Uterus (tissue), 4 donors: ENCODE measurements around the gene ZSCAN12. TPM values are rescaled to one million over a fixed set of nuclear protein-coding genes. Genes with fewer than 3 reads are reported as not detected.

ENCODE experiments used
- small RNA-seq: library from RNA; depleted of rRNA; stranded (forward); fragments of <200 nt; gene quantifications from one replicate; pipeline ENCODE3, GENCODE V24; 2016
- total RNA-seq, 4 donors: library from RNA; depleted of rRNA in 3 of 4; stranded (reverse); fragments of >200 nt in 3 of 4; gene quantifications; one replicate each; pipeline versions ENCODE4 v1.1.0 to v1.2.4, GENCODE V29; 2014 to 2023
- donor health status: DM: yes; HTN: yes; CAD: no.

Gene ZSCAN12
- total RNA-seq, 4 donors from 2014 or later, result 3.8 to 22.2 (median 8.4) TPM

Small RNA genes lying within 50 kb of the gene (small RNA-seq; reads per million reads assigned to genes)
- not detected for gene RNU2-45P

Other genes with a start within 250 kb of the ZSCAN12 start
- gene ZSCAN9, start 174.5 kb downstream of the ZSCAN12 start, total RNA-seq, result 10 to 100 TPM; 17.6 to 38.9 (median 24.6) TPM
- gene ZKSCAN4, start 147.5 kb downstream of the ZSCAN12 start, total RNA-seq, result 10 to 100 TPM in 1 of 4 donors, 1 to 10 TPM in 3; 1.5 to 15.6 (median 4.7) TPM
- gene NKAPL, start 140.4 kb downstream of the ZSCAN12 start, total RNA-seq, result 1 to 10 TPM in 1 of 4 donors, under 1 TPM in 1, not detected in 2; 0.97 to 1.2 TPM
- 10 to 100 TPM; 12.6 to 54.7 (median 33.4) TPM for gene ZSCAN26, start 132.6 kb downstream of the ZSCAN12 start, total RNA-seq
- 10 to 100 TPM in 1 of 4 donors, 1 to 10 TPM in 3; 2.6 to 10.9 (median 7.0) TPM for gene PGBD1, start 118.2 kb downstream of the ZSCAN12 start, total RNA-seq
- gene ZSCAN31, start 63.6 kb downstream of the ZSCAN12 start, total RNA-seq, result 10 to 100 TPM in 3 of 4 donors, 1 to 10 TPM in 1; 3.5 to 63.8 (median 31.5) TPM
- 10 to 100 TPM in 1 of 4 donors, 1 to 10 TPM in 2, under 1 TPM in 1; 0.29 to 12.3 (median 5.1) TPM for gene ZKSCAN3, start 49.8 kb downstream of the ZSCAN12 start, total RNA-seq
- 10 to 100 TPM in 1 of 4 donors, 1 to 10 TPM in 1, under 1 TPM in 1, not detected in 1; 0.26 to 21.3 (median 7.5) TPM for gene ZSCAN23, start 43.7 kb upstream of the ZSCAN12 start, total RNA-seq
- not detected for gene GPX6, start 116.0 kb upstream of the ZSCAN12 start, total RNA-seq
- gene GPX5, start 126.1 kb upstream of the ZSCAN12 start, total RNA-seq, result not detected